ENCODE measurements around the gene SALL4. TPM values are rescaled to one million over a fixed set of nuclear protein-coding genes. Genes with fewer than 3 reads are reported as not detected.

Gene SALL4
- total and polyA plus RNA-seq, 11 donors, result 0.04 to 0.22 (median 0.07) TPM; not detected in 5

DNA sequence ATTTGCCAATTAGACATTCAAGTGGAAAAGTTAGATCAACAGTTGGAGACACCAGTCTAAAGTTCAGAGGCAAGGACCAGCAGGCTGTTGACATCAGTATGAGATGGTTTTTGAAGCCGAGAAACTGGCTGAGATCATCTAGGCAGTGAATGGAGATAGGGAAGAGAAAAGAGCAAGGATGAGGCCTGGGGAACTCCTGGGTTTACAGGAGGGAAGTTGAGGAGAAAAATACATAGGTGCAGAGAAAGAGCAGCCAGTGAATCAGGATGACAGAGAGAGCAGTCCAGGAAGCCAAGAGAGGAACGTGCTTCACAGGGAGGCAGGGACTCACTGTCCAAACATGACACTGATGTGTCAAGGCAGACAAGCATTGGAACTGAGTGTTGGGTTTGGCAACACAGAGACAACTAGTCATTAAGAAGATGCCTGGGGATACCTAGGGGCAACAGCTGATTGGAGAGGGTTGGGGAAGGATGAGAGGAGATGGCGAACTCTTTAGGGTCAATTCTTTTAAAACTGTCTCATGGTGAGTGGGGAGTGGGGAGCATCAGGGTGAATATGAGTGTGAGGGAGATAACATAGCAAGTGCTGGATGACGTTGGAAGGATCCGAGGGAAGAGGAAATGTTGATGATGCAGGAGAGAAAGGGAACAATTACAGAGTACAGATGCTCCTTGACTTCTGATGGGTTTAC is 13.2 kb upstream of the SALL4 start:
- no peaks in the 10 kb centered on the region for H3K27me3 ChIP-seq
- H3K36me3 ChIP-seq, result no peaks in the 10 kb centered on the region
- no peaks in the 10 kb centered on the region for H3K4me1 ChIP-seq
- intact Hi-C loops (cut with DNase I), result loop anchor here in 1 of 10 donors (10.0 kb wide), 1 partner anchor 249 kb away; no protein-coding TSS in a partner anchor
- H3K4me3 ChIP-seq, result no peak overlapping the region
- no peak overlapping the region for H3K27ac ChIP-seq
- no peaks in the 10 kb centered on the region for H3K9me3 ChIP-seq
- TF ChIP-seq CTCF (IDR thresholded peaks at IDR 0.05), result no peak
- TF ChIP-seq POLR2A (IDR thresholded peaks at IDR 0.05), result no peak
- 48 to 54% (median 51%) methylated on average over 5 of the region's 5 CpGs for WGBS, 4 donors
- DNase-seq, result no peak
- no peak for ATAC-seq

GRCh38 chr20:51812861-51813260 is 10.5 kb upstream of the SALL4 start:
- intact Hi-C loops (cut with DNase I), result loop anchor here in 1 of 10 donors (10.0 kb wide), 1 partner anchor 252 kb away; no protein-coding TSS in a partner anchor
- Histone ChIP-seq H3K36me3 (no peaks in the 10 kb centered on the region), H3K27me3 (no peaks in the 10 kb centered on the region), H3K27ac (no peak overlapping the region), H3K4me1 (no peaks in the 10 kb centered on the region), H3K9me3 (no peaks in the 10 kb centered on the region), H3K4me3 (no peak overlapping the region)
- TF ChIP-seq CTCF (IDR thresholded peaks at IDR 0.05) (no peak), POLR2A (IDR thresholded peaks at IDR 0.05) (no peak)
- DNase-seq (no peak), ATAC-seq (no peak)
- 78 to 88% (median 82%) methylated on average over 4 of the region's 4 CpGs for WGBS, 4 donors

GRCh38 chr20:51811514-51812128 is 9.3 kb upstream of the SALL4 start:
- ATAC-seq (no peak), DNase-seq (no peak)
- intact Hi-C loops (cut with DNase I), result loop anchor here in 1 of 10 donors (10.0 kb wide), 1 partner anchor 253 kb away; no protein-coding TSS in a partner anchor
- H3K4me1 ChIP-seq, result no peaks in the 10 kb centered on the region
- TF ChIP-seq CTCF (IDR thresholded peaks at IDR 0.05) (no peak), POLR2A (IDR thresholded peaks at IDR 0.05) (no peak)
- no peaks in the 10 kb centered on the region for H3K9me3 ChIP-seq
- no peak overlapping the region for H3K4me3 ChIP-seq
- no peak overlapping the region for H3K27ac ChIP-seq
- WGBS, 4 donors, result 63 to 74% (median 67%) methylated on average over 8 of the region's 8 CpGs
- H3K36me3 ChIP-seq, result no peaks in the 10 kb centered on the region
- H3K27me3 ChIP-seq, result no peaks in the 10 kb centered on the region

GRCh38 chr20:51811042-51811355 is 8.7 kb upstream of the SALL4 start:
- no peak overlapping the region for H3K27ac ChIP-seq
- TF ChIP-seq POLR2A (IDR thresholded peaks at IDR 0.05), result no peak
- no peak for TF ChIP-seq CTCF (IDR thresholded peaks at IDR 0.05)
- H3K9me3 ChIP-seq, result no peaks in the 10 kb centered on the region
- no peaks in the 10 kb centered on the region for H3K27me3 ChIP-seq
- ATAC-seq (no peak), DNase-seq (no peak)
- intact Hi-C loops (cut with DNase I), result loop anchor here in 1 of 10 donors (10.0 kb wide), 1 partner anchor 254 kb away; no protein-coding TSS in a partner anchor
- 86 to 90% (median 89%) methylated on average over 3 of the region's 3 CpGs for WGBS, 4 donors
- no peaks in the 10 kb centered on the region for H3K4me1 ChIP-seq
- H3K4me3 ChIP-seq, result no peak overlapping the region
- H3K36me3 ChIP-seq, result no peaks in the 10 kb centered on the region

Measured in heart left ventricle (tissue), 16 donors.